BLaER1 treated with 17β-estradiol and CSF1 and Interleukin-3, amounts not matched to agents 10 nM and 100 nM (cell line): ENCODE results near the gene HELZ.
A peak's percentile ranks its signal among the peaks of the same experiment; 100 is the strongest.
"Not testable (repeated sequence)": the region's sequence is repeated elsewhere in the genome, so short reads cannot be mapped to it uniquely, and the experiment has no call there.

ENCODE experiments used
- H3K27ac ChIP-seq, 11 experiments: shearing (Covaris generic); formaldehyde crosslinking; 2 replicates each; pipeline ENCODE4 v1.8.1; 2022
- H3K27me3 ChIP-seq, 11 experiments: shearing (Covaris generic); formaldehyde crosslinking; 2 replicates each; pipeline ENCODE4 v1.8.1; 2022
- H3K36me3 ChIP-seq, 11 experiments: shearing (Covaris generic); formaldehyde crosslinking; 2 replicates each; pipeline ENCODE4 v1.8.1; 2022
- H3K4me1 ChIP-seq, 10 experiments: shearing (Covaris generic); formaldehyde crosslinking; 2 replicates each; pipeline ENCODE4 v1.8.1; 2022
- H3K4me2 ChIP-seq, 11 experiments: shearing (Covaris generic); formaldehyde crosslinking; 2 replicates each; pipeline ENCODE4 v1.8.1; 2022
- H3K4me3 ChIP-seq, 10 experiments: shearing (Covaris generic); formaldehyde crosslinking; 2 replicates each; pipeline ENCODE4 v1.8.1; 2022
- H3K9ac ChIP-seq, 11 experiments: shearing (Covaris generic); formaldehyde crosslinking; 2 replicates each; pipeline ENCODE4 v1.8.1; 2022
- H3K9me3 ChIP-seq, 11 experiments: shearing (Covaris generic); formaldehyde crosslinking; replicated peaks in 1 of 11; 2 replicates each; pipeline ENCODE4 v1.8.1; 2022
- H4K20me1 ChIP-seq, 11 experiments: shearing (Covaris generic); formaldehyde crosslinking; 2 replicates each; pipeline ENCODE4 v1.8.1; 2022
- Cebpa-rat ChIP-seq, 11 experiments: shearing (Covaris generic); IDR thresholded peaks; 2 replicates each; pipeline ENCODE4 v1.8.1; 2022

The HELZ gene

GRCh38 chr17:67098006-67098405 lies 147.0 kb downstream of the HELZ start:
- Histone ChIP-seq H3K4me3 (no peak overlapping the region), H3K9me3 (no peaks in the 10 kb centered on the region)
- no peak for TF ChIP-seq Cebpa-rat (IDR thresholded peaks at IDR 0.05)

GRCh38 chr17:67096609-67097008 lies 148.4 kb downstream of the HELZ start:
- peaks cover 69 to 98% (median 84%) of the 10 kb centered on the region in 11 experiments for H3K36me3 ChIP-seq
- H3K4me2 ChIP-seq: no peak overlapping the region
- H3K9me3 ChIP-seq: no peaks in the 10 kb centered on the region
- no peak overlapping the region for H3K4me3 ChIP-seq
- H4K20me1 ChIP-seq: peaks cover 0 to 100% (median 19%) of the 10 kb centered on the region in 11 experiments; a peak in 14 of 22 replicates
- H3K27me3 ChIP-seq: no peaks in the 10 kb centered on the region
- no peak overlapping the region for H3K9ac ChIP-seq
- peaks cover 0 to 17% (median 2%) of the 10 kb centered on the region in 10 experiments; a peak in 4 of 20 replicates for H3K4me1 ChIP-seq
- TF ChIP-seq Cebpa-rat (IDR thresholded peaks at IDR 0.05): no peak
- H3K27ac ChIP-seq: no peak overlapping the region

More at GRCh38 chr17:67098006-67098405, 147.0 kb downstream of the HELZ start:
- Histone ChIP-seq H3K27me3 (no peaks in the 10 kb centered on the region), H4K20me1 (peaks cover 0 to 100% (median 19%) of the 10 kb centered on the region in 11 experiments; a peak in 14 of 22 replicates), H3K9ac (no peak overlapping the region), H3K27ac (no peak overlapping the region), H3K4me1 (peaks cover 0 to 20% (median 2%) of the 10 kb centered on the region in 10 experiments; a peak in 4 of 20 replicates), H3K4me2 (no peak overlapping the region), H3K36me3 (peaks cover 66 to 98% (median 83%) of the 10 kb centered on the region in 11 experiments)

GRCh38 chr17:67095803-67096202 lies 149.2 kb downstream of the HELZ start:
- Histone ChIP-seq H4K20me1 (peaks cover 0 to 100% (median 17%) of the 10 kb centered on the region in 11 experiments; a peak in 14 of 22 replicates), H3K9me3 (no peaks in the 10 kb centered on the region), H3K4me3 (no peak overlapping the region), H3K27me3 (no peaks in the 10 kb centered on the region), H3K36me3 (peaks cover 63 to 98% (median 84%) of the 10 kb centered on the region in 11 experiments), H3K4me2 (peak overlapping the region in 2 of 11 experiments; percentile 16 to 25; a peak in 2 of 22 replicates), H3K27ac (no peak overlapping the region), H3K4me1 (peaks cover 0 to 15% (median 2%) of the 10 kb centered on the region in 10 experiments; a peak in 4 of 20 replicates), H3K9ac (no peak overlapping the region)
- TF ChIP-seq Cebpa-rat (IDR thresholded peaks at IDR 0.05): no peak

- H3K27ac ChIP-seq, H3K9me3 ChIP-seq, H3K9ac ChIP-seq, H3K27me3 ChIP-seq, H3K4me3 ChIP-seq: not testable (repeated sequence)
- H3K4me1 ChIP-seq: peaks cover 0 to 15% (median 2%) of the 10 kb centered on the region in 10 experiments; a peak in 4 of 20 replicates
- H3K36me3 ChIP-seq: peaks cover 61 to 98% (median 84%) of the 10 kb centered on the region in 11 experiments
- peak overlapping the region in 3 of 11 experiments; percentile 5 to 25 (median 16); a peak in 2 of 22 replicates for H3K4me2 ChIP-seq
- peaks cover 0 to 100% (median 16%) of the 10 kb centered on the region in 11 experiments; a peak in 14 of 22 replicates for H4K20me1 ChIP-seq
Measured at GRCh38 chr17:67095291-67095690, 149.7 kb downstream of the HELZ start.

GRCh38 chr17:67093348-67093747 lies 151.6 kb downstream of the HELZ start:
- Histone ChIP-seq H3K36me3 (peaks cover 62 to 96% (median 79%) of the 10 kb centered on the region in 11 experiments), H4K20me1 (peaks cover 0 to 99% (median 13%) of the 10 kb centered on the region in 11 experiments; a peak in 14 of 22 replicates)
- TF ChIP-seq Cebpa-rat (IDR thresholded peaks at IDR 0.05): no peak

GRCh38 chr17:67092710-67093109 lies 152.3 kb downstream of the HELZ start:
- H3K9ac ChIP-seq, H3K27me3 ChIP-seq, H3K4me2 ChIP-seq, H3K4me3 ChIP-seq, H3K9me3 ChIP-seq, H3K27ac ChIP-seq: not testable (repeated sequence)
- H4K20me1 ChIP-seq: peaks cover 0 to 99% (median 12%) of the 10 kb centered on the region in 11 experiments; a peak in 14 of 22 replicates
- H3K4me1 ChIP-seq: peaks cover 0 to 15% (median 2%) of the 10 kb centered on the region in 10 experiments; a peak in 4 of 20 replicates
- H3K36me3 ChIP-seq: peaks cover 62 to 96% (median 79%) of the 10 kb centered on the region in 11 experiments

More at GRCh38 chr17:67093348-67093747, 151.6 kb downstream of the HELZ start:
- no peak overlapping the region for H3K27ac ChIP-seq
- H3K9me3 ChIP-seq: no peaks in the 10 kb centered on the region
- no peak overlapping the region for H3K9ac ChIP-seq
- no peak overlapping the region for H3K4me2 ChIP-seq
- no peaks in the 10 kb centered on the region for H3K27me3 ChIP-seq
- H3K4me1 ChIP-seq: peaks cover 0 to 15% (median 2%) of the 10 kb centered on the region in 10 experiments; a peak in 4 of 20 replicates
- no peak overlapping the region for H3K4me3 ChIP-seq

- no peaks in the 10 kb centered on the region for H3K27me3 ChIP-seq
- no peak overlapping the region for H3K4me2 ChIP-seq
- H3K36me3 ChIP-seq: peaks cover 60 to 96% (median 79%) of the 10 kb centered on the region in 11 experiments
- H3K27ac ChIP-seq: no peak overlapping the region
- peaks cover 0 to 99% (median 12%) of the 10 kb centered on the region in 11 experiments; a peak in 14 of 22 replicates for H4K20me1 ChIP-seq
- no peak overlapping the region for H3K9ac ChIP-seq
- H3K4me3 ChIP-seq: no peak overlapping the region
- H3K9me3 ChIP-seq: no peaks in the 10 kb centered on the region
- no peak for TF ChIP-seq Cebpa-rat (IDR thresholded peaks at IDR 0.05)
- peaks cover 0 to 15% (median 2%) of the 10 kb centered on the region in 10 experiments; a peak in 4 of 20 replicates for H3K4me1 ChIP-seq
Measured at GRCh38 chr17:67092291-67092690, 152.7 kb downstream of the HELZ start.

- H3K9me3 ChIP-seq: no peaks in the 10 kb centered on the region
- H3K4me2 ChIP-seq: no peak overlapping the region
- peaks cover 0 to 4% (median under 1%) of the 10 kb centered on the region in 10 experiments; a peak in 4 of 20 replicates for H3K4me1 ChIP-seq
- no peak overlapping the region for H3K27ac ChIP-seq
- H4K20me1 ChIP-seq: peaks cover 0 to 98% (median 11%) of the 10 kb centered on the region in 11 experiments; a peak in 13 of 22 replicates
- H3K9ac ChIP-seq: no peak overlapping the region
- H3K36me3 ChIP-seq: peaks cover 63 to 97% (median 83%) of the 10 kb centered on the region in 11 experiments
- no peak for TF ChIP-seq Cebpa-rat (IDR thresholded peaks at IDR 0.05)
- H3K27me3 ChIP-seq: no peaks in the 10 kb centered on the region
- no peak overlapping the region for H3K4me3 ChIP-seq
Measured at GRCh38 chr17:67090341-67090740, 154.7 kb downstream of the HELZ start.

GRCh38 chr17:67088639-67089038 lies 156.4 kb downstream of the HELZ start:
- no peaks in the 10 kb centered on the region for H3K9me3 ChIP-seq
- no peak for TF ChIP-seq Cebpa-rat (IDR thresholded peaks at IDR 0.05)
- H3K4me2 ChIP-seq: no peak overlapping the region
- no peaks in the 10 kb centered on the region for H3K27me3 ChIP-seq
- H3K27ac ChIP-seq: no peak overlapping the region
- no peak overlapping the region for H3K9ac ChIP-seq
- H4K20me1 ChIP-seq: peaks cover 0 to 98% (median 6%) of the 10 kb centered on the region in 11 experiments; a peak in 13 of 22 replicates
- H3K36me3 ChIP-seq: peaks cover 58 to 97% (median 81%) of the 10 kb centered on the region in 11 experiments
- H3K4me3 ChIP-seq: no peak overlapping the region
- H3K4me1 ChIP-seq: peaks cover 0 to 5% (median 1%) of the 10 kb centered on the region in 10 experiments; a peak in 7 of 20 replicates
